GM19043 (cell line): Measurements from ENCODE around the gene COL27A1.
"Not testable (repeated sequence)": the region's sequence is repeated elsewhere in the genome, so short reads cannot be mapped to it uniquely, and the experiment has no call there.

Experiments
- ATAC-seq: cut with Tn5 transposase; IDR thresholded peaks from one replicate; pipeline ENCODE4 v1.9.1; 2021; ENCODE audit warnings: low read depth; ENCODE audit not compliant: unreplicated experiment

Gene COL27A1

DNA sequence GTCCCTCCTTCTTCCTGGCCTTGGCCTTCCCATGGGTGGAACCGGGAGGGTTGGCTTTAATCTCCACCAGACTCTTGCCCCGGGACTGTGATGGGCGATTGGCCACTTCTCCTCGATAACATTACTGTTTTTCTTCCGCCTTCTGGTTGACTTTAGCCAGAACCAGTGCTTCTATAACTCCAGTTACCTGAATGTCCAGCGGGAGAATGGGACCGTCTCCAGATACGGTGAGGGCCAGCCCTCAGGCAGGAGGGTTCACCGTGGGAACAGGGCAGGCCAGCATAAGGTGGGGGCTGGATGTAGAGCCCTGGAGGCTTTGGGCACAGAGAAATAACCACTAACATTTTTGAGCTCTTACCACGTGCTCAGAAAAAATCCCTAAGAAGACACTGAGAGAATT lies 175.3 kb downstream of the COL27A1 start:
- ATAC-seq, result no peak

DNA sequence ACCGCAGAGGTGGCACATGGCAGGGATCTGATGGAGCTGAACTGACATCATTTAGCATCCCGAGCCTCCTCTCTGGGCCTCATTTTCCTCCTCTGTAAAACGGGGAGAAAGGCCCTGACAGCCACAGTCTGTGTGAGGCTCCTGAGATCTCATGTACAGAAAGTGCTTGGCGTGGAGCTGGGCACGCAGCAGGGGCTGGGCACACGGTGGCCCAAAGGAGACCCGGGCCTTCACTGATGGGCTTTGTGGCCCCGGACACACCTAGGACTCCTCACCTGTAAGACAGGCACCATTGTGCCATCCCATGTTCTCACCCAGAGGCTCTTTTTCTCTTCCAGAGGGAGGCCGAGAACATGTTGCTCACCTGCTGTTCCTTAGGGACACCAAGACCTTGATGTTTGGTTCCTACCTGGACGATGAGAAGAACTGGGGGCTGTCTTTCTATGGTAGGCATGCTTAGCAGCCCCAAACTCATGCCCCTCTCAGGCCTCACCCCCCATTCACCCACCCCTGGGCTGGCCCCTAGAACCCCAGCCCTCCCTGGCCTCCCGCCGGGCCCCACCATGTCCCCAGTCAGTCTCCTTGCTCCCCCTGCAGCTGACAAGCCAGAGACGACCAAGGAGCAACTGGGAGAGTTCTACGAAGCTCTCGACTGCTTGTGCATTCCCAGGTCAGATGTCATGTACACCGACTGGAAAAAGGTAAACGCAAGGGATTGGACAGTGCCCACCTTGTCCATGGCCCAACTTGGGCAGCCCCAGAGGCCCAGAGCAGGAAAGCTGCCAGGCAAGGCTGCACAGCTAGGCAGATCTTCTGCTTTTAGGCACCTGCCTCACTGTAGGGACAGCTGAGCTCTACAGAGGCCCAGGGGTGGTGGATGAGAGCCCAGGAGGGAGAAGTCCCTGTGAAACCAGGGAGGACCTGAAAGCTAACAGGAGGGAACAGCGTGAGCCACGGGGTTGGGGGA lies 176.2 kb downstream of the COL27A1 start:
- ATAC-seq, result not testable (repeated sequence)

DNA sequence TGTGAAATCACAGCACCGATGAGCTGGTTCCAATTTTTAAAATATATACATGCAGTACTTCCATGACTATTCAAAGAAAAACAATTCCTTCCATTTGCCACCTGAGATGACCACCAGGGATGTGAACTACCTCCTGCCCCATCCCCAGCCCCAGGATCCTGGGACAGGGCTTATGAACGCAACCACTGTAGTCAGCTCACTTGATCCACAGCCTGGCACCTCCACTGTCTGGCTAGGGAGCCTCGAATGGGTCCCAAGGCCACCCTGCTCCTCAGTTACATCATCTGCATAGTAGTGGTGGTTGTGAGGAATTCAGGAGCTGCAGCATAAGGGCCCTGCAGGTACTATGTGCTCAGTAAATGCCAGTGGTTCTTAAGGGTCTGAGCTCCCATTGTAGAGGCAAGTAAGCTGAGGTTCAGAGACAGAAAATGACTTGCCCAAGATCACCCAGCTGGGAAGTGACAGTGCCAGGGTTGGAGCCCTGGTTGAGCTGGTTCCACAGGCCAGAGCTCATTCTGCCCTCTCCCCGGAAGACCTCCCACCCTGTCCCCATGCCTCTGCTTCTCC lies 177.2 kb downstream of the COL27A1 start:
- ATAC-seq, result not testable (repeated sequence)

DNA sequence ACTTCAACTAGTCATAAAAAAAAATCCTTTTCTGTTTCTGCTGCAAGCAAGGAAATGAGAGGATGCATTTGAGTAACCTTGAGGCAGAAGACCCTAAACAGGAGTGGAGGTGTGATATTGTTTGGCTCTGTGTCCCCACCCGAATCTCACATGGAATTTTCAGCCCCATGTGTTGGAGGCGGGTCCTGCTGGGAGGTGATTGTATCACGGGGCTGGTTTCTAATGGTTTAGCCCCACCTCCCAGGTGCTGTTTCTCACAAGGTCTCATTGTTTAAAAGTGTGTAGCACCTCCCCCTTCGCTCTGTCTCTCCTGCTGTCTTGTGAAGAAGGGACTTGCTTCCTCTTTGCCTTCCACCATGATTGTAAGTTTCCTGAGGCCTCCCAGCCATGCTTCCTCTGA lies 178.4 kb downstream of the COL27A1 start:
- not testable (repeated sequence) for ATAC-seq

DNA sequence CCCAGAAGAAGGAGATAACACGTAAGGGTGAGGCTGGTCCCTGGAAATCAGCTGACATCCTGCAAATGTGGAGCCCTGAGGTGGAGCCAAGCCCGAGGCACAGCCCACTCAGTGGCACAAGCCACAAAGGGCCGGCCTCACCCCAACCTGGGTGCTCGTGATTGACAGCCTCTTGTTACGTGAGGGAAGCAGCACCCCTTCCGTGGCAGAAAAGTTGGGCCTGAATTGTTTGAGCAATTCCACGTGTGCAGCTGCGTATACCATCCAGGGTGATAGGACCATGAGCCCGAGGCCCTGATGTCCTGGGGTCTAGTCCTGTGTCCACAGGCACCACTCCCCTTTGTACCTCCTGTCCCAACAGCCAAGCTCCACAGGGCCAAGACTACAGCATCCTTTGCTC lies 179.2 kb downstream of the COL27A1 start:
- ATAC-seq, result no peak

DNA sequence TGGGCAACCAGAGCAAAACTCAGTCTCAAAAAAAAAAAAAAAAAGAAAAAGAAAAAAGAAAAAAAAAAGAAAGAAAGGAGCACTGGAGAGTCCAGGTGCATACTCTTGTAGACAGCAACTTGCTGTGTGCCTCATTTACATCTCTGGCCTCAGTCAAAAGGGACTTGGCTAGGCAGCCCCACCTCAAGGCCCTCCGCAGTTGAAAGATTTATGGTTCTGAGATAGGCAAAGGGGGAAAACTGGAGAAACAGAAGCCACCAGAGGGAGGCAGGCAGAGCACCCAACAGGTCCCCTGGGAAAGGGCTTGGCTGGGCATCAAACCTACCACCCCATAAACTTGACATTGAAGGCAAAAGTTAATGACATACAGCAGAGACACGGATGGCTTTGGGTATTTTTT lies 180.4 kb downstream of the COL27A1 start:
- ATAC-seq, result no peak

DNA sequence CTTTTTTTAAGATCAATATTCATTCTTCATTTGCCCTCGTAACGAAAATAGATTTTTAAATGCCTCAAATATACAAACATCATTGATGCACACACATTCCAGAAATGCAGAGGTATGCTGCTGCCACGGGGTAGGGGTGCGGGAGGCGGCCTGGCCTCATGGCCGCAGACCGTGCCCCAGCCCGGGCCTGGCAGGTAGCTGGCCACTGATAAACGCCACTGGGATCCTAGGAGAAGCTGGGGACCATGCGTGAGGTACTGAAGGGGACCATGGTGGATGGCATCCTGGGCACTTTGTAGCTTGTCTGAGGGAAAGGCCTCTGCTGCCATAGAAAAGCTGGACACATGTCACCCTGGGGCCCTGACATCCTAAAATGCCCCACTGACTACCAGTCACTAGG lies 180.8 kb downstream of the COL27A1 start:
- no peak for ATAC-seq

DNA sequence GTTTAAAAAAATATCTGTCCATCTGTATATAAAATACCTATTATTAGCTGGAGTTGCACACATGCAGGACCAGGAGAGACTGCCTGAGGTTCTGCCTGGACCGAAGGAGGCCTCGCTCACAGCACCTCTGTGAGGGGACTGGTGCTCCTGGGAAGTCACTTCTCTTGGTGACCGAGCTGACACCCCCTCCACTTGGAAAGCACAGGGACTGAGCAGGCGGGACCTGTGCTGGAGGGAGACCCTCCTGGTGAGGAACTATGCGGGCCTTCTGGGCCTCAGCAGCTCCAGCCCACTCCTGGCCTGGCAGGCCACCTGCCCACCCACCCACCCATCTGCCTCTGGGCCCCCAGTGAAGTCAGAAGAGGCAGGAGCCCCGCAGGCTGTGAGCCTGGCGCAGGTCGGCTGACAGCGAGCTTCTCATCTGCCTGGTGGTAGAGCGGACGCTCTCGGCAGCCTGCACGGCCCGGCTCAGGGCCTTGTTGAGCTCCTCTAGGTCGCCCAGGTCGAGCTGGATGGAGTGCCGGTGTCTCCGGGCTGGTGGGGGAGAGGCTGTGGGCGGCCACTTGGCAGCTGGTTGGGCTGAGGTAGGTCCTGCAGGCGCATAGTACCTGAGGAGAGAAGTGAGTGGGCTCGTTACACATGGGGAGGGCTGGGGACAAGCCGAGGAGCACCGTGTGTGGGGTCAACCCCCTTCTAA lies 181.5 kb downstream of the COL27A1 start:
- ATAC-seq, result no peak

DNA sequence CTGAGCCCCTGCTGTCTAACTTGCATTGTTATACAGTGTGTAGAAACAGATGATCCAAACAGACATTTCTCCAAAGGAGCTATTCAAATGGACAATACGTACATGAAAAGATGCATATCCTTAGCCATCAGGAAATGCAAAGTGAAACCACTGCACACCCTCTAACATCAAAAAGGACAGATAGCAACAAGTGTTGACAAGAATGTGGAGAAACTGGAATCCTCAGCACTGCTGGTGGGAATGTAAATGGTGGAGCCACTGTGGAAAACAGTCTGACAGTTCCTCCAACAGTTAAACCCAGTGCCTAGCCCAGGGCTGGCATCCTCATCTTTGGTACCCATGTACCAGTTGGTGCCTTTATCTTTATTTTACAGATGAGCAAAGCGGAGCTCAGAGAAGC lies 182.8 kb downstream of the COL27A1 start:
- no peak for ATAC-seq

DNA sequence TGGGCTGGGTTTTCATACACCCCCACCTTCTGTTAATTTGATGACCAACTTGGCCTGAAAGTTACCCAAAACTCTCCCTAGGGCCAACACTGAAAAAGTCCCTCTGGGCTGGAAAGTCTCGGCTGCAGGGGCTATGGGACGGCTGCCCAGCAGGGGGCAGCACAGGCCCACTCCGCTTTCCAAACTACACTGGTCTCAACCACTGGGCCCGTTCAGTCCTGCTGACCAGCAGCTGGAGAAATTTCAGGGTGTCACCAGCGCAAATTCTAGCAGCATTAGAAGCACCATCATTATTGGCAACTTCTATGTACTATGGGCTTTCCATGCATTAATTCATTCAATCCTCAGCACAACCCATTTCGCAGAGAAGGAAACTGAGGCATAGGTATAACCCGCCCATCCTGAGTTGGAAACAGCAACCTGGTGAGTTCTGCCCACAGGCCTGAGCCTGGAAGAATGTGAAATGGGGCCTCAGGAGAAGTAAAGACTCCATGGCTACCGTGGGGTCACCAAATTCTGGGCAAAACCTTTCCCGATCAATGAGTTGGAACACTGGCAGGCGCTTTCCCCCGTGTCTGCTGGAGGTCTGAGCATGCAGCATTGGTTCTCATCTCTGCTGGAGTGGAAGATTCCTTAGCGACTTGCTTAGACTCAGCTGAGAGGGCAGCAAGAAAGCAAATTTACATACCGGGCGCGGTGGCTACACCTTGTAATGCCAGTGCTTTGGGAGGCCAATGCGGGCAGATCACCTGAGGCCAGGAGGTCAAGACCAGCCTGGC lies 184.0 kb downstream of the COL27A1 start:
- ATAC-seq, result no peak

DNA sequence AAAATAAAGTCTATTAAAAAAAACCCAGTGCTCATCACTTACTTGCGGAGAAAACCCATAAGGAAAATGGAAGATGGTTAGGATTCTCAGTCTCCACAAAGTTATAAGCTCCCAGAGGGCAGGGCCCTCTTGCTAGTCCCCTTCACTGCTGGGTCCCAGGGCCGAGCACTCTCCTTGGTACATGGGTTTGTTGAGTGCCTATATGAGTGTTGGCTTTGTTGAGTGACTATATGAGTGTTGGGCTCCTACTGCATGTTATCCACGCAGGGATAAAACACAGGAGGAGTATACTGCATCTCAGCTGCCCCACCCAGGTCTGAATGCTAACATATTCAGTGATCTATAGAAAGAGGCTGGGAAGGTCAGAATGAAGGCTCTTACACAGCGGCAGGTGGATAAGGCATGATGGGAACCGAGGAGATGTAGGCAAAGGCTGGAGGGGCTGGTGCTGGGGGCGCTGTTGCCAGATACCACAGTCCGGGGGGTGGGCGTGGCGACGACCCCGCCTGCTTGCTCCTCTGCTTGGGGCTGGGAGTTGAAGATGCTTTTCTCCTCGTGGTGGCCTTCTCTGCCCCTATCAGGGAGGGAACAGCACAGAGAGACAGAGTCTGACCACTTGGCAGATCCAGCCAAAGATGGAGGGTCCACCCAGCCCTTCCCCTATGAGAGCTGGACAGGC lies 186.0 kb downstream of the COL27A1 start:
- no peak for ATAC-seq

DNA sequence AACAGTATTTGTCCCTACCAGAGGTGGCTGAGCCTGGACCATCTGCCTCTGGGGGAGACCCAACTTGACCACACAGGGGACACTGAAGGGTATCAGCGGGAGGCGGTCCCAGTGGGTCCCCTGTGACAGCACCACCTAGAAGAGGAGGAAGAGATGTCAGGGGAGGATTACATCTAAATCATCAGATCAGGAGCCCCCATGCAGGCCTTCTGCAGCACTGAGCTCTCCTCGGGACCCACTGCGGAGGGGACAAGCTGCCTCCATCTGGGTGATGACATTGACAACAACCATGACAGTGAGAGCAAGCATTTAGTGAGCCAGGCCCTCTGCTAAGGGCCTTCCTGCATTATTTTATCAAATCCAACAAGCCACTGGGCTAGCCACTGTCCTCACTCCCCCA lies 186.7 kb downstream of the COL27A1 start:
- ATAC-seq, result no peak

DNA sequence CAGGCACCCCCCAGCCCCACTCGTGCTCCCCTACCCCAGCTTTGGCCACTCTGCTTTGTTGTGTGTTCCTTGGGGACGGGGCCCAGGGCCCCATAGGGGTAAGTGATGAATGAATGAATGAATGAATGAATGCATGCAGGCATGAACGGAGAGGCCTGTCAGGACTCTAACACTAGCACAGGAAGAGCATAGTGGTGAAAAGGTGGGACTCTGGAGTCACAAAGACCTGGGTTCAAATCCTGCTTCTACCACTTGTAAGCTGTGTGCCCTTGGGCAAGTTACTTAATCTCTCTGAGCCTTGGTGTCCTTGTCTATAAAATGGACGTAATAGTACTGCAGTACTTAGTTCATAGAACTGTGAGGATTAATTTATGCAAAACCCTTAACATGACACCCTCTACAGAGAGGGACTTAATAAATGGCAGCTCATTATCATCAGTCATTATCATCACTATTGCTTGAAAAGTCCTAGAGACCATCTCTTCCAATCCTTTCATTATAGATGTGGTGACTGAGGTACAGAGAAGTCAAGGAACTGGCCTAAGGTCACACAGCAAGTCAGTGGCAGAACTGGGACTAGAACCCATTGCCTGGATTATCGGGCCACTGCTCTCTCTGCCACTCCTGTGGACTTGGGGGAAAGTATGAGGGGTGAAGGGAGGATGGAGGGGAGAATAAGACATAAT lies 187.6 kb downstream of the COL27A1 start:
- ATAC-seq, result no peak

DNA sequence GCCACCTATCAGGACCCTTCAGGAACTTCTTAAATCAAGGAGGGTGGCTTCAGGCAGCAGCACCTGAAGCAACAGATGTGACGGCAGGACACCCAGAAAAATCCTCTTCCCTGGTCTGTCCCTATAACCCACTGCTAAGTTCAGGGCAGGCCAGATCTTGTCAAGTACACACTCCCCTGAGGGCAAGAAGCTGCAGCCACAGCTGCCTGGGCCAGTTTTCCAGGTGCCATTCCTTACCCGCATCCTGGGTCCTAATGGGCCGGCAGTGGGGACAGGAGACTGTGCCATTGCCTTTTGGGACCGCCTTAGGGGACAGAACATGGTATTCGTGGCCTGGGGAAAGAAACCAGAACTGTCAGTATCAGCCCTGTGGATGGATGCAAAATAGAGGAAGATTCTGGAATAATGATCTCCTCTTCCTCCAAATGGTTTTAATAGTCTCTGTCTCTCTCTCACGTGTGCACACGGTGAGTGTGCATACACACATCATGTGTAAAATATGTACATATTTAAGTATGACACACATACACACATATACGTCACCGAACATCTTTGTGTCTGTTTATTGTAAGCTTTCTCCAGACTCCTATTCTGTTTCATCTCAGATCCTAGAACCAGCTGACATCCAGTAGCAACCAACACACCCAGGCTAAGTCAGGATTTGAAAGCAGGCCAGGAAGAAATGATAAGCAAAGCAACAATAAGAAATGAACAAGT lies 188.3 kb downstream of the COL27A1 start:
- ATAC-seq, result no peak

DNA sequence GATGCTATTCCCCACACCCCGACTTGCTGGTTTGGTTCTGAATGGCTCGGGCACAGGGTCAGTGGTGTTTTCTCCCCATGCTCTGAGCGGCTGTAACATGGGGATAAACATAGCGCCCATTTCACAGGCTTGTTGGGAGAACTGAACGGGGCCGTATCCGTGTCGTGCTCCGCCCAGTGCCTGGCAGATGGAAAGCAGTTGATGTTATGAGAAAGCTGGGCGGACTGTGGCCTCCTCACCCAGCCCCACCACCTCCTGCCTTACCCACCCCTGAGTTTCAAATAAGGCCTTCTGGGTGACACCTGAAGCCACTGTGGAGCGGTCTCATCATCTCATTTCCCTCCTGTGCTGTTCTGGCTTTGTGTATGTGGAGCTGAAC lies 188.8 kb downstream of the COL27A1 start:
- ATAC-seq, result no peak

DNA sequence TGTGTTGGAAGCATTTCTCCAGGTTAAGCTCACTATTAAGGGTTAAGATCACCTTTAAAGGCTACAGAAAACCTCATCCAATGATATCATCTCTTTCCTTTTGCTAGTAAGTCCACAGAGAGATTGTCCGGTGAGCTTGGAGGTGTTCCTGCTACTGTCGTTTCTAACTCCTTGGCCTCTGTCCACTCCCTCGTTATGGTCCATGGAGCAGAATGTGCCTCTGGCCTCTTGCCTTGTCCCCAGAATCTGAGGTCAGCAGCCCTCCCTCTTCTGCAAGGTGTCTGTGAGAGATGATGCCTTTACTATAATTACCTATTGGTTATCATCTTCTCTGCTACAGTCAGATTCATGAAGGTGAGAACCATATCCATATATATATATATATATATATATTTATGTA lies 189.4 kb downstream of the COL27A1 start:
- no peak for ATAC-seq

DNA sequence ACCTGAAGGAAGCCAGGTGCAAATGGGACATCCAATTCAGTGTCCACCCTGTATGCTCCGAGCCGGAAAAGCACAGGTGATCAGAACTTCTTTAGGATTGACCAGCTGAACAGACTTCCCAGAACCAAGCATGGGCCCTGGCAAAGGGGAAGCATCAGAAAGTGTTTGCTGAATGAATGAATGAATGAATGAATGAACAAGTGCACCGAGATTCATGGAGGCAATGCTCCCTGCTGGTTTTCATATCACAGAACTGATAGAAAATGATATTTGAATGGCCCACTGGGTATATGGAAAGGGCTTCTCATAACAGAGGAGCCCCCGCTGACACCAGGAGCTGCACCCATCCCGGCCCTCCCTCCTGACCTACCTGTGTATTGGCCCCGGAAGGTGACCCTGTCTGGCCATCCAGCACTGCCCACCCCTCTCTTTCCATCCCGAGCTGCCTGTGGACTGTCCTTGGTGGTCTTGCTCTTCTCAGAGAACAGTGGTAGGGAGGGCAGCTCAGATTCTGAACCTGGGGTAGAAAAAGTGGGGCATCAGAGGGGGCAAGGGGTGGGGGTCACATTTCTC lies 190.2 kb downstream of the COL27A1 start:
- no peak for ATAC-seq

DNA sequence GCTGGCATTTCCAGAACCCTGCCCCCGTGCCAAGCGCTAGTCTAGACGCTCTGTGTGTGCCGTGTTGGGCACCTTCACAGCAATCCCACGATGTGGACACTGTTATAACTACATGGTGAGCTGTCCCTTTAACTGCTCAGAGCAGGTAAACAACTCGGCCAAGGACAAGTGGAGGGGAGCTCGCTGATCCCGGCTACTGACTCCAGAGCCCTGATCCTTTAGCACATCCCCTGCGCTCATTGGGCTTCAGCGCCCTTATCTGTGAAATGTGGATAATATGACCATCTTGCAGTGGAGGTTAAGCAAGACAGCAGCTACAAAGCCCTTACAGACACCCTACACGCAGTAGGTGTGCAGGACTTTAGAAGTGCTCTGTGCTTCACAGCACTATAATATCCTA lies 190.8 kb downstream of the COL27A1 start:
- no peak for ATAC-seq

DNA sequence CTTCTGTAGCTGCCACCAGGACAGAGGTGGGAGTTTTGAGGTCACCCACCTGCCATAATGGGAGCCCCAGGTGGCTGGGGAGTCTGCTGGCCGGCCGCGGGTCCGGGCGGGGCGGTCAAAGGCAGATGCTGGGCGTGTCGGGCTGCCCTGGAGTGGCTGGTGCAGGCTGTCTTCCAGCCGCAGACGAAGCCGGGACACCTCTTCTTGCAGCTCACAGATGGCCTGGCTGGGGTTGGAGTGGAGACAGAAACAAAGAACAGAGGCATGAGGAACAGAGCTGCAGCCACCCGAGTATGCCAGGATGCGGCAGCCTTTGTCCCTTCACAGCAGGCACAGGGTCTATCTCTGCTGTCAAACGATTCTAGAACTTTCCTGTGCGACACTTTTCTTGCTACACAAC lies 192.3 kb downstream of the COL27A1 start:
- ATAC-seq, result no peak
